ENCODE measurements around the gene EDC4. TPM values are rescaled to one million over a fixed set of nuclear protein-coding genes. Genes with fewer than 3 reads are reported as not detected.

The EDC4 gene
- total and polyA plus RNA-seq, 2 of the 13 experiments (the other 11 are each of a cell fraction or from before 2014, with no cell fraction given): 51.4 to 59.1 TPM

DNA sequence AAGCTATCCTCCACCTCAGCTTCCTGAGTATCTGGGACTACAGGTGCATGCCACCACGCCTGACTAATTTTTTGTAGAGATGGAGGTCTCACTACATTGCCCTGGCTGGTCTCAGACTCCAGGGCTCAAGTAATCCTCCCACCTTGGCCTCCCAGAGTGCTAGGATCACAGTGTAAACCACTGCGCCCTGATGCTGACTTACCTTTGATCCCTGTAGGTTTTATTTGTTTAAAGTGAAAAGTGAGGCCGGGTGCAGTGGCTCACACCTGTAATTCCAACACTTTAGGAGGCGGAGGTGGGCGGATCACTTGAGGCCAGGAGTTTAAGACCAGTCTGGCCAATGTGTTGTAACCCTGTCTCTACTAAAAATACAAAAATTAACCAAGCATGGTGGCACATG, 28.9 kb downstream of the EDC4 start:
- Histone ChIP-seq H3K27ac (ENCODE audit: extremely low read length, insufficient read depth, low read length) (no peak overlapping the region), H3K36me3 (replicated peaks in 1 of 2; ENCODE audit: control insufficient read depth in 1 of 2, insufficient read depth in 2 of 2, low read length in 2 of 2) (peaks cover 3 to 13% of the 10 kb centered on the region in 2 experiments; a peak in 4 of 5 replicates), H3K9me3 (ENCODE audit: low read length) (no peaks in the 10 kb centered on the region), H3K4me2 (ENCODE audit: low read depth, low read length) (no peak overlapping the region; the same call in 1 of the 2 replicates), H2AFZ (ENCODE audit: low read length) (no peak overlapping the region), H3K4me3 (replicated peaks in 1 of 3; ENCODE audit: insufficient read depth in 1 of 3, low read depth in 2 of 3, low read length in 3 of 3) (no peak overlapping the region), H3K4me1 (ENCODE audit: insufficient read depth, low read length) (peaks cover 39% of the 10 kb centered on the region), H3K79me2 (ENCODE audit: insufficient read depth, low read length) (peaks cover 15% of the 10 kb centered on the region), H3K9ac (ENCODE audit: insufficient read depth, low read depth, low read length) (no peak overlapping the region), H3K27me3 (ENCODE audit: control insufficient read depth in 1 of 2, insufficient read depth in 2 of 2, low read length in 2 of 2) (no peaks in the 10 kb centered on the region), H4K20me1 (ENCODE audit: insufficient read depth, low read length) (peaks cover 17% of the 10 kb centered on the region)
- BruUV-seq (replicated peaks): no TSS peak
- DNase-seq (ENCODE audit: low spot score): peak; percentile 59
- CTCF ChIA-PET (ENCODE audit: low intra/inter-chr PET ratio, low total read pairs): no interaction called here
- POLR2A ChIA-PET: no interaction called here
- peak; percentile 58 for ATAC-seq
- peak; percentile 90 for FAIRE-seq
- WGBS (ENCODE audit: low lambda C conversion rate): 60% methylated on average over 5 of the region's 5 CpGs
- intact Hi-C loops (cut with micrococcal nuclease; ENCODE audit: unreplicated experiment): no loop called here
- in situ Hi-C loops (cut with HindIII; ENCODE audit: extremely low pct_ligation_motif_present, low pct_unique_long_range_greater_than_20kb): no loop called here
- no peak for TF ChIP-seq ZNF510 (CRISPR knock-in tag; IDR thresholded peaks at IDR 0.05; ENCODE audit: low read depth)
- no peak for TF ChIP-seq NR3C1 (CRISPR knock-in tag; IDR thresholded peaks at IDR 0.05)
- no peak for TF ChIP-seq HCFC1 (IDR thresholded peaks at IDR 0.05; ENCODE audit: low read depth, low read length)
- TF ChIP-seq GFI1 (CRISPR knock-in tag; IDR thresholded peaks at IDR 0.05; ENCODE audit: borderline replicate concordance): peak; percentile 53; the same call in 1 of the 2 replicates
- TF ChIP-seq, protein P1, sequence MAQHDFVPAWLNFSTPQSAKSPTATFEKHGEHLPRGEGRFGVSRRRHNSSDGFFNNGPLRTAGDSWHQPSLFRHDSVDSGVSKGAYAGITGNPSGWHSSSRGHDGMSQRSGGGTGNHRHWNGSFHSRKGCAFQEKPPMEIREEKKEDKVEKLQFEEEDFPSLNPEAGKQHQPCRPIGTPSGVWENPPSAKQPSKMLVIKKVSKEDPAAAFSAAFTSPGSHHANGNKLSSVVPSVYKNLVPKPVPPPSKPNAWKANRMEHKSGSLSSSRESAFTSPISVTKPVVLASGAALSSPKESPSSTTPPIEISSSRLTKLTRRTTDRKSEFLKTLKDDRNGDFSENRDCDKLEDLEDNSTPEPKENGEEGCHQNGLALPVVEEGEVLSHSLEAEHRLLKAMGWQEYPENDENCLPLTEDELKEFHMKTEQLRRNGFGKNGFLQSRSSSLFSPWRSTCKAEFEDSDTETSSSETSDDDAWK (CRISPR knock-in tag; IDR thresholded peaks at IDR 0.05): no peak
- TF ChIP-seq HOXA3 (CRISPR knock-in tag; IDR thresholded peaks at IDR 0.05): peak; percentile 34
- TF ChIP-seq SMYD3 (CRISPR knock-in tag; IDR thresholded peaks at IDR 0.05): no peak
- no peak for TF ChIP-seq ZNF350 (CRISPR knock-in tag; IDR thresholded peaks at IDR 0.05; ENCODE audit: borderline replicate concordance, low read depth)
- TF ChIP-seq, protein P2, sequence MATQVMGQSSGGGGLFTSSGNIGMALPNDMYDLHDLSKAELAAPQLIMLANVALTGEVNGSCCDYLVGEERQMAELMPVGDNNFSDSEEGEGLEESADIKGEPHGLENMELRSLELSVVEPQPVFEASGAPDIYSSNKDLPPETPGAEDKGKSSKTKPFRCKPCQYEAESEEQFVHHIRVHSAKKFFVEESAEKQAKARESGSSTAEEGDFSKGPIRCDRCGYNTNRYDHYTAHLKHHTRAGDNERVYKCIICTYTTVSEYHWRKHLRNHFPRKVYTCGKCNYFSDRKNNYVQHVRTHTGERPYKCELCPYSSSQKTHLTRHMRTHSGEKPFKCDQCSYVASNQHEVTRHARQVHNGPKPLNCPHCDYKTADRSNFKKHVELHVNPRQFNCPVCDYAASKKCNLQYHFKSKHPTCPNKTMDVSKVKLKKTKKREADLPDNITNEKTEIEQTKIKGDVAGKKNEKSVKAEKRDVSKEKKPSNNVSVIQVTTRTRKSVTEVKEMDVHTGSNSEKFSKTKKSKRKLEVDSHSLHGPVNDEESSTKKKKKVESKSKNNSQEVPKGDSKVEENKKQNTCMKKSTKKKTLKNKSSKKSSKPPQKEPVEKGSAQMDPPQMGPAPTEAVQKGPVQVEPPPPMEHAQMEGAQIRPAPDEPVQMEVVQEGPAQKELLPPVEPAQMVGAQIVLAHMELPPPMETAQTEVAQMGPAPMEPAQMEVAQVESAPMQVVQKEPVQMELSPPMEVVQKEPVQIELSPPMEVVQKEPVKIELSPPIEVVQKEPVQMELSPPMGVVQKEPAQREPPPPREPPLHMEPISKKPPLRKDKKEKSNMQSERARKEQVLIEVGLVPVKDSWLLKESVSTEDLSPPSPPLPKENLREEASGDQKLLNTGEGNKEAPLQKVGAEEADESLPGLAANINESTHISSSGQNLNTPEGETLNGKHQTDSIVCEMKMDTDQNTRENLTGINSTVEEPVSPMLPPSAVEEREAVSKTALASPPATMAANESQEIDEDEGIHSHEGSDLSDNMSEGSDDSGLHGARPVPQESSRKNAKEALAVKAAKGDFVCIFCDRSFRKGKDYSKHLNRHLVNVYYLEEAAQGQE (IDR thresholded peaks at IDR 0.05; ENCODE audit: borderline replicate concordance in 1 of 2, low read depth in 1 of 2, low read length in 2 of 2): no peak
- TF ChIP-seq, protein P3, sequence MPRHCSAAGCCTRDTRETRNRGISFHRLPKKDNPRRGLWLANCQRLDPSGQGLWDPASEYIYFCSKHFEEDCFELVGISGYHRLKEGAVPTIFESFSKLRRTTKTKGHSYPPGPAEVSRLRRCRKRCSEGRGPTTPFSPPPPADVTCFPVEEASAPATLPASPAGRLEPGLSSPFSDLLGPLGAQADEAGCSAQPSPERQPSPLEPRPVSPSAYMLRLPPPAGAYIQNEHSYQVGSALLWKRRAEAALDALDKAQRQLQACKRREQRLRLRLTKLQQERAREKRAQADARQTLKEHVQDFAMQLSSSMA (CRISPR knock-in tag; IDR thresholded peaks at IDR 0.05): no peak
- no peak for TF ChIP-seq ZNF710 (CRISPR knock-in tag; IDR thresholded peaks at IDR 0.05; ENCODE audit: borderline replicate concordance)
- TF ChIP-seq ZNF282 (IDR thresholded peaks at IDR 0.05; ENCODE audit: partially characterized antibody): no peak
- no peak for TF ChIP-seq BRCA1 (CRISPR knock-in tag; IDR thresholded peaks at IDR 0.05)
- no peak for TF ChIP-seq CREM (IDR thresholded peaks at IDR 0.05)
- TF ChIP-seq CREM (CRISPR knock-in tag; IDR thresholded peaks at IDR 0.05): no peak
- TF ChIP-seq, protein P4, sequence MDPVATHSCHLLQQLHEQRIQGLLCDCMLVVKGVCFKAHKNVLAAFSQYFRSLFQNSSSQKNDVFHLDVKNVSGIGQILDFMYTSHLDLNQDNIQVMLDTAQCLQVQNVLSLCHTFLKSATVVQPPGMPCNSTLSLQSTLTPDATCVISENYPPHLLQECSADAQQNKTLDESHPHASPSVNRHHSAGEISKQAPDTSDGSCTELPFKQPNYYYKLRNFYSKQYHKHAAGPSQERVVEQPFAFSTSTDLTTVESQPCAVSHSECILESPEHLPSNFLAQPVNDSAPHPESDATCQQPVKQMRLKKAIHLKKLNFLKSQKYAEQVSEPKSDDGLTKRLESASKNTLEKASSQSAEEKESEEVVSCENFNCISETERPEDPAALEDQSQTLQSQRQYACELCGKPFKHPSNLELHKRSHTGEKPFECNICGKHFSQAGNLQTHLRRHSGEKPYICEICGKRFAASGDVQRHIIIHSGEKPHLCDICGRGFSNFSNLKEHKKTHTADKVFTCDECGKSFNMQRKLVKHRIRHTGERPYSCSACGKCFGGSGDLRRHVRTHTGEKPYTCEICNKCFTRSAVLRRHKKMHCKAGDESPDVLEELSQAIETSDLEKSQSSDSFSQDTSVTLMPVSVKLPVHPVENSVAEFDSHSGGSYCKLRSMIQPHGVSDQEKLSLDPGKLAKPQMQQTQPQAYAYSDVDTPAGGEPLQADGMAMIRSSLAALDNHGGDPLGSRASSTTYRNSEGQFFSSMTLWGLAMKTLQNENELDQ (CRISPR knock-in tag; IDR thresholded peaks at IDR 0.05; ENCODE audit: borderline replicate concordance): no peak
